Panc1 (cell line): ENCODE measurements around the gene ACAT2.

Experiments used
- CTCF ChIP-seq: fragments of 450-650 bp; IDR thresholded peaks from 2 replicates; pipeline ENCODE4 v1.5.1; 2017; ENCODE audit warnings: mild to moderate bottlenecking
- POLR2AphosphoS5 ChIP-seq: IDR thresholded peaks from 2 replicates; pipeline ENCODE4 v1.6.1; 2012; ENCODE audit warnings: mild to moderate bottlenecking, low read depth, low read length, moderate library complexity
- REST ChIP-seq, 2 experiments: IDR thresholded peaks; 2 replicates each; pipeline ENCODE4 v1.6.1; 2011 to 2012; ENCODE audit warnings: low read depth in 2 of 2, control low read depth in 1 of 2, low read length in 1 of 2, mild to moderate bottlenecking in 1 of 2, moderate library complexity in 1 of 2; ENCODE audit not compliant: insufficient read depth in 1 of 2
- SIN3A ChIP-seq: IDR thresholded peaks from 2 replicates; pipeline ENCODE4 v1.6.1; 2012; ENCODE audit warnings: low read depth, mild to moderate bottlenecking, low read length, moderate library complexity, borderline replicate concordance; ENCODE audit not compliant: insufficient read depth
- TCF7L2 ChIP-seq: IDR thresholded peaks from 2 replicates; pipeline ENCODE4 v1.6.1; 2011; ENCODE audit warnings: mild to moderate bottlenecking, low read depth, low read length, inconsistent platforms

- TF ChIP-seq CTCF = no peak
- no peak for TF ChIP-seq POLR2AphosphoS5
- TF ChIP-seq SIN3A = no peak
- no peak for TF ChIP-seq TCF7L2
- no peak for TF ChIP-seq REST (IDR thresholded peaks at IDR 0.05; ENCODE audit: insufficient read depth in 1 of 2, low read depth in 2 of 2, low read length in 1 of 2)
These were observed 46.2 kb upstream of the ACAT2 start for GRCh38 chr6:159715605-159716004.
